SKM-1 (cell line): Measurements from ENCODE around the gene MRPS10.
"Not testable (repeated sequence)": the region's sequence is repeated elsewhere in the genome, so short reads cannot be mapped to it uniquely, and the experiment has no call there.

Source experiments
- DNase-seq: peaks from one replicate; lab custom pipeline; 2025; ENCODE audit not compliant: unreplicated experiment; lab: John Stamatoyannopoulos, UW

The MRPS10 gene

DNA sequence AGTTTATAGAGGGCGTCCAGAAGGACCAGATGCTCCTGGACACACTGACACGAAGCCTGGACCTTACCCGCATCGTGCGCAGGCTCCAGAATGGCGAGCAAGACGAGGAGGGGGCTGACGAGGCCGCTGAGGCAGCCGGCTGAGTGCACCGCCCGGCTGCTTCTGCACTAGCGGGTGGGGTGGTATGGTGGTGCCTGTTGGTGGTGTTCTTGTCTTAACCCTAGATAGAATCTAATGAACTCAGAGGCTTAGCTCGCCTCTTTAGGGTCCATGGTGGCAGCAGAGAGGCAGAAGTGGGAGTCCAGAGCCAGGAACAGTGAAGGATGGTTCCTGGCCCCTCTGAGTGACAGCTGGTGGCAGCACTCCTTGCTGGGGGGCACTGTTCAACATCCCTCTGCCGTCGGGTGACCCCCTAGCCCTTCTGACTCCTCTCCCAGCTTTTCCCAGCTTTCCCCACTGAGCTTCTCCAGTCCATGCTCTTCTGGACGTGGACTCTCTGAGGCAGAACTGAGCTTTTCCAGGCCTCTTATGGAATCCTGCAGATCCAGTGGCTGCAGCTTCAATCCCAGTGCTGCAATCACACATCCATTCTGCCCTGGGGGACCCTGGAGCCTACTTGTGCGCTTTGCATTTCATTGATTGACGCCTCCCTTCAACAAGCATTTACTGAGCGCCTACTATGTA is 38.3 kb downstream of the MRPS10 start:
- DNase-seq = no peak

DNA sequence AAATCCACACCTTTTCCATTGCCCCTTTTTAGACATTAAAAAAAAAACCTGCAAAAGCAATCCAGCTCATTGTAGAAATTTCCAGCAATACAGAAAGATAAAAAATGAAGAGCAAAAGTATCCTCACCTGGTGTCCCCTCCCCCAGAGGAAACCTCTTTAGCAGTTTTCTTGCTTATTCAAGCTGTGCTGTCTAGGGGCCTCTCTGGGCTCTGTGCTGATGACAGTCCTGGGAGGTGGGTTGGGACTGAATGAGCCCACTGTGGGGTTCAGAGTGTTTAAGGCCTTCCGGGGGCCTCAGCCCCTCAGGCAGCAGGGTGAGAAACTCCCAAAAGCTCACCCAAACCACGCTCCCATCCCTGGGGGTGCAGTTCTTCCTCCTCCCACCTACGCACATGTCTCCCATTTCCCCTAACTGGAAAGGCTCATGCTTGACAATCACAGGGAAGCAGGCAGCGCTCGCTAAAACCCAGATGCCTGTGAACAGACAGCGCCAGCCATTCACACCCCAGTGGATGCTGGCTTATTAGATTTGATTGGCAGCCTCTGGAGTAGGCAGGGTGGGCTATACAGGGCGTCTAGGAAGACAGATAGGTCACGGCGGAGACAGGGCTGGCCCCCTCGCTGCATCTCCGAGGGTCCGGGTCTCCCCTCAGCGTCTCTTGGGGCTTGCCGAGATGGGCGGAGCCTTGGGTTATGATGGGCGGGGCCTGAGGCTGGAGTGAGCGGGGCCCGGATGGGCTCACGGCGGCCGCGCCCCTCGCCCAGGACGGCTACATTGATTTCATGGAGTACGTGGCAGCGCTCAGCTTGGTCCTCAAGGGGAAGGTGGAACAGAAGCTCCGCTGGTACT is 39.9 kb downstream of the MRPS10 start:
- no peak for DNase-seq

DNA sequence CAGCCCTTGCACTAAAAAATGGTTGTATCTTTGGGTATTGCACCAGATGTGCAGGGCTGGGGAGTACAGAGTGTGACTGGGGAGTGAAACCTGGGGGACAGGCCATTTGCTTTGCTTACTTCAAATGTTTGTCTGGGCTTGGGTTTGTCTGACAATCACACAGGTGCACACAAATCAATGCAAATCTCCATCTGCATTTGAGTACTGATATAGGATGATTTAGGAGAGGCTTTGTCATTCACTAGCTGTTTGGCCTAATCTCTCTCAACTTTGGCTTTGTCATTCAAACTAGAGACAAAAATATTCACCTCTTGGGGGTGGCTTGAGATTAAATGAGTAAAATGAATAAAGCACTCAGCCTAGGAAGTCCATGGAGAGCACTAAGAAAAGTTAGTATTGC is 40.7 kb downstream of the MRPS10 start:
- no peak for DNase-seq

DNA sequence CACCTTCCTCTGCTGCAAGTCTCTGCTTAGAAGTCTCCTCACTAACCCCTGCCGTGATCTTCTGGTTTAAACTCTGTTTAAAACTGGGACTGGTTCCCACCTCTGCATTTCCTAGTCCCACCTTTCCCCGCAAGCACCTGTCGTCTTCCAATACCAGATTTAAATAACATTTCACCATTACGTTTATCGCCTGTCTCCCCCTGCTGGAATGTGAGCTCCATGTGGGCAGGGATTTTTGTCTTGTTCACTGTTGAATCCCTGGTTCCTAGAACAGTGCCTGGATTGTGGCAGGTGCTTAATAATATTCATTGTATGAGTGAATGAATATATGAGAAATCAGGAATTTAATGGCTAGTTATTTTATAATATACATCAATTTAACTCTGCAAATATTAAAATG is 41.8 kb downstream of the MRPS10 start:
- DNase-seq = no peak

DNA sequence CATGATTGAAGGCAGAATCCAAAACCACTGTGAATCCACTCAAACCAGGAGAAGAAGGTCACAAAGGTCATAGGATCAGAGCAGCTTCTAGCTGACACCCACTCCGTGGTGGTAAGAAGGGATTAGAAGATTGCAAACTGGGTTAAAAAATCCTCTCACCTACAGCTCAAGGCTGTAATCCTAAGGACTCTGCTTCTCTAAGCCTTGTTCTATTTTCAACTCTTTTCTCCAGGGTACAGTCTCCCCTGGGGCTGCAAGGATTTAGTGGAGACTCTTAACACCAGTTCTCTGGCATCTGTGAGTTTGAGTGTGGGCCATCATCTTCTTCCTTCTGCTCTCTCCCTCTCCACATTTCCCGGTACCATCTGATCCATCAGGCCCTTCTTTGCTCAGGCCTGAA is 44.6 kb downstream of the MRPS10 start, which contains the start of gene GUCA1A:
Gene GUCA1A, plus strand, starts transcription at position 264 of the 400 bp plus-strand sequence. CDS start 250 bp downstream, outside the sequence.
- DNase-seq = no peak

DNA sequence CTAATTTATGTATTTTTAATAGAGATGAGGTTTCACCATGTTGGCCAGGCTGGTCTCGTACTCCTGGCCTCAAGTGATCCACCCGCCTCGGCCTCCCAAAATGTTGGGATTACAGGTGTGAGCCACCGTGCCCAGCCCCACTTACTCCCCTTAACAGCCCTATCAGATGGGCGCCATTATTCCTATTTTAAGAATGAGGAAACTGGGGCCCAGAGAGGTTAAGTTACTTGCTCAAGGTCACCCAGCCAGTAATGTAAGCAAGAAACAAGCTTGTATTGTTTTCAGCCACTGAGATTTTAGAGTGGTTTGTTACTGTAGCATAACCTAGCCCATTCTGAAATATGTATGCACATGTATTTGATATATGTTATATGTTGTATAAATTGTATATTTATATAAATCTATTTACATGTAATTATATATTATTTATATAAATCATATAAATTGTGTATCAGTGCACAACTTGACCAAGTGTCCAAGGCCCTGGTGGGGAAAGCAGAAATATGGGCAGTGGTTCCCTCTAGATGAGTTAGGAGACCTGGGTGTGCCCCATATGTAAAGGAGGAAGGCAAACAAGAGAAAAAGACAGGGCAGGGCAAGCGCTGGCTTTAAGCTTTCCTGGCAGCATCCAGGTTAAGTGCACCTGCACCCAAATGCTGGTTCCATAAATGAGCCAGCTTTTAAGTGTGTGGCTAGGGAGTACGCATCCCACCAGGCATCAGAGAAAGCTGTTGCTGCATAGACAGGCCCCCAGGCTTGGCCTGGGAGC is 45.7 kb downstream of the MRPS10 start:
- DNase-seq = no peak

DNA sequence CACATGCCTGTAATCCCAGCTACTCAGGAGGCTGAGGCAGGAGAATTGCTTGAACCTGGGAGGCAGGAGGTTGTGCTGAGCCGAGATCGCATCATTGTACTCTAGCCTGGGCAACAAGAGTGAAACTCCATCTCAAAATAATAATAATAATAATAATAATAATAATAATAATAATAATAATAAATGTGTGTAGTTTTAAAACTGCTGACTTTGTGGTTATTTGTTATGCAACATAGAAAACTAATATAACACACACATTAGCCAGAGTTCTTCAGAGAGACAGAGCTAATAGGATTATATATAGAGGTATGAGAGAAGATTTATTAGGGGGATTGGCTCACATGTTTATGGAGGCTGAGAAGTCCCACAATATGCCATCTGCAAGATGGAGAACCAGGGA is 47.9 kb downstream of the MRPS10 start:
- not testable (repeated sequence) for DNase-seq

DNA sequence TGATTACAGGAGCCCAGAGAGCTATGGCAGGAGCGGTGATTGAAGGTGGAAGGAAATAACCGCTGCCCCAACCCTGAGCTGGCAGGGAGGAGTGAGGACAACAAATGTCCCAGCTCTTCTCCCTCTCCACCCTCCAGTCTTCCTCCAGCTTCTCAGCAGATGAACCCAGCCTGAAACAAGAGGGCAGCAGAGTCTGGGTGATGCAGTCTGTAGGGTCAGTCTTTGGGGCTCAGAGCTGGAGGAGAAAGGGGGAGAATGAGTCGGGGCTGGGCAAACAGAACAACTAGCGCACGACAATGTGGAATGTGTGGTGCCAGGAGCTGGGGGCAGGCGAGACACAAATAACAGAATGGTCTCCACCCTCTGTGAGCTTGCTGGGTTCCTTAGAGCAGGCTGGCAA is 49.0 kb downstream of the MRPS10 start:
- no peak for DNase-seq

DNA sequence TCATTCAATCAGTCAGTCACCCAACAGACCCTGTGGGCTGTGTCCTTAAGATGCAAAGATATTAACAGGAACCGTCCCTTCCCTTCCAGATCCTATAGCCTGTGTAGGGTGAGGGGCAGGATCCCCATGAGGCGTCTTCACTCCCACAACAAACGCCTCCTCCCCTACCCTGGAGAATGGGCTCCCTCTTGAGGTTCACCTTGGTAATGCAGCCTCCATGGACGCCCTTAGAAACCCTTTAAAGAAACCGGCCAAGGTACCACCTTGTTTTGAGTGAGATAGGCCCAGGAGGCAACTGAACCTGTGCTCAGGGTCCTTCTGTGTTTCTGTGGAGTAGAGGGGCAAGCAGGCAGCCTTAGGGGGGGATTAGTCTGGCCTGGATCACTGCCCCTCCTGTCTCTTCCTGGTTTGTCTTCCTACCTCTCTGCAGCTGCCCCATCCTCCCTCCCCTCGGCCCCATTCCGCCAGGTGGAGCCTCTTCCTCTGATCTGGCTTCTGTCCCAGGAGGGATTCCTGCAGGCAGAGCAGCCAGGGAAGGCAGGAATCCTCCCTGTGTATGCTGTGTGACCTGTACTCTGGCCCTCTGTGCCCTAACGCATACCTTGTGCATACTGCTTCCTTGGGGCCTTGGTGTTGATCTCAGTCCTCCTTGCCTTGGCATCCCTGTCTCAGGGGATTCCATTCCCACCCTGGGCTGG is 51.1 kb downstream of the MRPS10 start:
- DNase-seq = peak; percentile 36

DNA sequence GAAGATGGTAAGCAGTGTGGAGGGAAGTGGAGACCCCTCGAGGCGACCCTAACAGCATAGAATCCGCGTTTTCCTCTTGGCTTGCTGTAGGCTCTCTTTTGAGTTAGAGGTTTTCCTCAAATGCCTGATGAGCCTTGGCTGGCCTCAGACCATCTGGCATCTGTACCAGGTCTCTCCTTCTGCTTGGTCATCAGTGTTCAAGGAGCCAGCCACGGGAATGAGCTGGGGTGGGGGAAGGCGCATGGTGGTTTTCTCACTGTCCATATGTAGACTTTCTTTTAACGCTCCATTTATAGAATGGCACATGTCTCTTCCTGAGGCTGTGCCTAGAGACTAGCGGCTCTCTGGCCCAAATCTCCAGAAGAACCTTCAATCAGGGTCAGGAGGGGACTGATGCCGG is 52.6 kb downstream of the MRPS10 start:
- no peak for DNase-seq

DNA sequence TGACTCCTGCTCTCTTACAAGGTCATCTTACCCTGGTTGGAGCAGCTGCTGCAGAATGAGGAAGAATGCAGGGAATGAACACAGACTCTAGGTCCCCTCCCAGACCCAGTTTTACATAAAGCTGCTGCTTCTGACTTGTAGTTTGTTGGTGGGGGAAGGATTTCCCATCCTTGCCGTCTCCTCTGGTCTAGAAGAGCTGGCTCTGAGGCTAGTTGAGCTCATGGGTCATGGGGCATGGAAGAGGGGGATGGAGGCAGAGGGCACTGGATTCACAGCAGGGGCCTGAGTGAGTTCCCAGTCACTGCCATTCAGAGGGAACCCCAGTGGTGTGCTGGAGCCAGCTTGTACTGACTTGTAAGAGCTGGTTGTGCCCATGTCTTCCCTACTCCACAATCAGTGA is 53.7 kb downstream of the MRPS10 start:
- DNase-seq = no peak

DNA sequence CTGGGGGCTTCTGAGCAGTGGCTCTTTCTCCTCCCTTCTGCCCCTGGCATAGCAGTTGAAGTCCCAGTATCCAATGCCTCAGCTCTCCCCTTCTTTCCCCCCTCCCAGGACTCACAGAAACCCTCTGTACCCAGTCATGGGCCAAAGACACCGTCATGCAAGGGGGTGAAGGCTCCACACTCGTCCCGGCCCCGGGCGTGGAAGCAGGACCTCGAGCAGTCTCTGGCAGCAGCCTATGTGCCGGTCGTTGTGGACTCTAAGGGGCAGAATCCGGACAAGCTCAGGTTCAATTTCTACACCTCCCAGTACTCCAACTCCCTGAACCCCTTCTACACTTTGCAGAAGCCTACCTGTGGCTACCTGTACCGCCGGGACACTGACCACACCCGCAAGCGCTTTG is 54.8 kb downstream of the MRPS10 start:
- DNase-seq = no peak

DNA sequence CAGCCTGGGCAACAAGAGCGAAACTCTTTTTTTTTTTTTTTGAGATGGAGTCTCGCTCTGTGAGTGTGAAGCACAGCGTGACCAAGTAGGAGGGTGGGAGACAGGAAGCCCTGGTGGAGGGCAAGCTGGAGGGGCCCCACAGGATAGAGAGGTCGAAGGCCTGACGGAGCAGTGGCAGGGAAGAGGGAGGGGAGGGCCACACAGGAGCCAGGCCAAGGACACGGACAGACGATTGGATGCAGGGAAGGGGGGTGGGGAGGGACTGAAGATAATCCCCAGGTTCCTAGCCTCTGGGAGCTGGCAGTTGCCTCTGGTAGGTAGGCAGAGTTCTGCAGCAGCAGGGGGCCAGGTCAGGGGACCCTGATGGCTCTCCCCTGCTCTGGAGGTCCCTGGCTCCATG is 55.3 kb downstream of the MRPS10 start:
- no peak for DNase-seq

DNA sequence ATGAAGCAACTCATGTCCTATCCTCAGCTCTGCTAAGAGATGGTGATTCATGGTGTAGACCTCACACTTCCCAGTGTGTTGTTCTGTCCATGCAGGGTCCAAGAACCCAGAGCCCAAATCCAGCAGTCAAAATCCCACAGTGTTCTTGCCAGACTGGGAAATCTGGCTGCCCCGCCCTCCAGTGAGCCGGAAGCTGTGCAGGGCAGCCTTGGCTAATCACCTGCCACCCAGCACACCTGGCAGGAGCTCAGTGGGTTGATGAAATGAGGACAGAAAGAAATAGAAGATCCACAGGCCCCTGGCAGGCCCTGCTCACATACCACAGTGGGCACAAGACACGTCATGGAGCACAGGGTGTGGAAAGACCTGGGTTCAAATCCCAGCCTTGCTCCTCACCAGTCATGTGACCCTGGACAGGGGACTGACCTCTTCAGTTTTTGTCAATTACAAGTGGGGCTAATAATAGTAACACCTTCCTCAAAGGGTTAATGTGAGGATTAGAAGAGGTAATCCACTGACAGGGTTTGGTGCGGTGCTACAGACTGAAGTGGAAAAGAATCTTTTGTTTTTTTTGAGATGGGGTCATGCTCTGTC is 58.1 kb downstream of the MRPS10 start:
- DNase-seq = no peak

DNA sequence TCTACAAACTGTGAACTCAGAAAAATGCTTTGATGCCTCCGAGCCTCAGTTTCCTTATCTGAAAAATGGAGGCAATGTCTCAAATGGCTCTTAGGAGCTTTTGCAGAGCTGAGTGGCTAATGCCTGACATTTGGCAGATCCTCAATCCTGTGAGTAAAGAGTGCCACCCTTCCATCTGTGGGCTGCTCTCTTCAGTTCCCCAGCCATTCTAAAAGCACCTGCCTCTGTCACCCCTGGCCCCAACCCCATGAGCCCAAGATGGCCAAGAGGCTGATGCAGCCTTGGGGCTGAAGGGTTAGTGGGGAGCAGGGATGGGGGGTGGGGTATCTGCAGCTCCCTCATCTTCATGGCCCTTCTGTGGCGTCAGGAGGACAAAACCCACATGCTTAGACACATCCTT is 59.0 kb downstream of the MRPS10 start:
- no peak for DNase-seq

DNA sequence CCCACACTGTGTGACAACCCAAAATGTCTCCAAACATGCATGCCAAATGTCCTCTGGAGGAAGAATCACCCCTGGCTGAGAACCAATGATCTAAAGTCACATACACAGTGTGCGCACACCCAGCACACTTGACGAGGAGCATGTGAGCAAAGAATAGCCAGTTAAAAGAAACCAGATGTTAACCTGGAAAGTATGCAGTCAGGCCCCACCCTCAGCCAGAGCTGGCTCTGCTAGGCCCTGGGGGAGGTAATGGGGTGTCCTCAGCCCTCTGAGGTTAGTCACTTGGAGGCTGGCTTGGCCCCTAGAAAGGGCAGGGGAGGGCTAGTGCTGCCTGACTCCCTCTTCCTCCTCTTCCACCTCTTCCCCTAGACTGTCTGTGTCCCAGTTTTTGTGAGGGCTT is 59.6 kb downstream of the MRPS10 start:
- DNase-seq = no peak
